ENCODE measurements around the gene RBM45. TPM values are rescaled to one million over a fixed set of nuclear protein-coding genes. Genes with fewer than 3 reads are reported as not detected.
"Not testable (repeated sequence)": the region's sequence is repeated elsewhere in the genome, so short reads cannot be mapped to it uniquely, and the experiment has no call there.

RBM45 gene
- total RNA-seq, 1 experiment from 2014 or later = 20.3 TPM

- no peak for DNase-seq (ENCODE audit: low read depth)
Measured at GRCh38 chr2:178106053-178106452, 6.2 kb upstream of the RBM45 start.

DNA sequence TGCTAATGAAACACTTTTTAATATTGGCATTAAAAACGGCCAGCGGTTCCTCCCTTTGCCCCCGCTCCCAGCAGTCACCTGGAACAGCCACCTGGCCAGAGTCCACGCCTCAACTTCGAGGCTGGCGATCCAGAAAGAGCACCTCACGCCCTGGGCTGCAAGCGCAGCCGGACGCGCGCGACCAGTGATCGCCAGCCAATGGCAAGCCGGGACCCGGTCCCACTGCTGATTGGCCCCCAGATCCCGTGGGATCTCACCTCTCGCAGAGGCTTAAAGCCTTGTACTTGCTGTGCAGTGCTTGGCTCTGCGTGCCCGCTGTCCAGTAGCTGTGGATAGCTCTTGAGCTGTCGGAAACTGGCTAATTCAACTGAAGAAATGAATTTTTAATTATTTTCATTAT lies 4.1 kb upstream of the RBM45 start:
- no peak for DNase-seq (ENCODE audit: low read depth)

DNA sequence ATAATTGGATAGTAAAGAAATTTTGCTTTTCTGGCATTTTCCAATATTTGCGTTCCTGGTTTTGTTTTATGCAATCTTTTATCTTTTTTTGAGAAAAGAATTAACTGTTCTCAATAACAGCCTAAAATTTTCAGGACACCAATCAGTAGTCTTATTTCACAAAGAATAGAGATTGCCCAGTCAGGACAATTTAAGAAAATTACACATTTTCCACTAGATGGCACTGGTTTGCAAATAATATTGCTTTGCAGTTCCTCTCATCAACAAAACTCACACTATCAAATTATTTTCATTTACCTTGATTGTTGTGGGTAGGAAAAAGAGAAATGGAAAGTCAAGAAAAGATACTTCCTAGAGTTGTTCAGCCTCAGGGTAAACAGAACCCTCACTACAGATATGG lies 2.4 kb upstream of the RBM45 start:
- peak; percentile 52 for DNase-seq (ENCODE audit: low read depth)

GRCh38 chr2:178110681-178111080 lies 1.6 kb upstream of the RBM45 start:
- DNase-seq (ENCODE audit: low read depth) = no peak

- DNase-seq (ENCODE audit: low read depth) = no peak
Measured at GRCh38 chr2:178111743-178112142, 494 bp upstream of the RBM45 start.

DNA sequence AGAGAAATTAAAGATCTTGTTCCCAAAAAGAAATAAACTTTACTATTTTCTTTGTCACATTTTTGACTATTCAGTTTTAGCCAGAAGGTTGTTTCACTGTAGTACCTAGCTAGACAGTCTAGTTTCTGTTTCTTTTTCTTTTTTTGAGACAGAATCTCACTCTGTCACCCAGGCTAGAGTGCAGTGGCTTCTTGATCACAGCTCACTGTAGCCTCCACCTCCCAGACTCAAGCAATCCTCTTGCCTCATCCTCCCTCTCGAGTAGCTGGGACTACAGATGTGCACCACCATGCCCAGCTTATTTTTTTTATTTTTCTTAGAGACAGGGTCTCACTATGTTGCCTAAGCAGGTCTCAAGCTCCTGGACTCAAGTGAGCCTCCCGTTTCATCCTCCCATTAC lies 2.2 kb downstream of the RBM45 start:
- no peak for DNase-seq (ENCODE audit: low read depth)

DNA sequence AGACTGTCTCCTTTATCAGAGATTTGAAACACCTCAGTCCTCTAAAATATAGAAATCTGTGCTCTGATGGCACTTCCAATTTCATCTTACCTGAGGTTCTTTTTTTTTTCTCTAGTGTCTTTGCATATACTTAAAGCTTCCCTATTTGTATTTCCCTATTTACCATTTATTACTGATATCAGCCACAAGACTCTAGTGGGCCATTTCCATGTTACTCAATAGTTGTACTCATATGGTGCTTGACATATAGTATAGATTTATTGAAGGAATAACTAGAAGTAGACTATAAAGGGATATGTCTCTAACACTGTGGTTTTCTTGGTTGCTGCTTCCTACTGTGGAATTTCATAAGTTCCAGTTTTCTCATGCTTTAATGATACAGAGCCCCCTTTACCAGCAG lies 3.0 kb downstream of the RBM45 start:
- no peak for DNase-seq (ENCODE audit: low read depth)

- DNase-seq (ENCODE audit: low read depth) = no peak
Measured at GRCh38 chr2:178117725-178118124, 5.5 kb downstream of the RBM45 start.

DNA sequence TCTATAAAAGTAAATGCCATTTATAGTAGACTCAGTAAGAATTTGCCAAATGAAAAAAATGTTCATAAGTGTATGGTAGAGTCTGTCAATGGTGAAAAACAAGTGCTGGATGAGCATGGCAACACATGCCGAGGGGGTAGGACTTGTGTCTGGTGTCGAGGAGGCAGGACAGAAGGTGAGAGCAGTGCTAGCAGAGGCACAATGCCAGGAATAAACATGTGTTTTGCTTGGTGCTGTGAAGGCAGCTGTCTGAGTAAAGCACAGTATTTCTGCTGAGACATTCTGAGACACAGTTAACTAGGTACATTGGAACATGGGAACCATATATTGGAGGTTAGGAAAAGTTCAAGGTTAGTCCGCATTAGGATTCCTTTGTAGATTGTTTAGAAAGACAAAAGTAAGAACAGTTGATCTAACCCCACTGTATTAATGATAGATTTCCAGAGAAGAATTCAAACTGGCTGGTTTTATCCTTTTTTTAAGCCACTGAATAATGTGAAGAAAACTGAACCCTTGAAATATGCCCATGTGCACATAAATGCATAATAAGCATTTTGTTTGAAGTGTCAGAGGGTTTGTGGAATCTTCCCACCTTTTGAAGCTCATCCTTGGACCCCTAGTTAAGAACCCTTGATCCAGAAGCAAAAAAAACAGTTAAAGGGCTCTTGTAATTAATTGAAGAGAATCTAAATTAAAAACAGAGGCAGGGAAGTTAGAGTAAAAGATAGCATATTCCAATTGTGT lies 7.1 kb downstream of the RBM45 start:
- no peak for DNase-seq (ENCODE audit: low read depth)

- no peak for DNase-seq (ENCODE audit: low read depth)
Measured at GRCh38 chr2:178123163-178123562, 10.9 kb downstream of the RBM45 start.

DNA sequence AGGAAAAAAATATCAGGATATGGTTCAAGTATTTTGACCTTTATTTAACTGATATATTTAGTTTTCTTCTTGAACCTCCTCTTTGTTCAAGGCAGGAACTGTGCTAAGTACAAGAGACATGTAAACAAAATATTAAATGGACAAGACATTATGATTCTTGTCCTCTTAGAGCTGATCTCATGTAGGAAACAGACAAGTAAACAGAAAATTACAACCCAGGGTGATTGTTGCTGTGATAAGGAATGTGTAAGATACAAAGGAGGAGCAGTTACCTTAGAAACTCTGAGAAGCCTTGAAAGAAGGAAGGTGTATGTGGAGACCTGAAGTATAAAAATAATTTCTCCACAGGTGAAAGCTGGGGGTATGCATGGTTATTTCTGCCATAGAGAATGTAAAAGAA lies 12.9 kb downstream of the RBM45 start:
- no peak for DNase-seq (ENCODE audit: low read depth)

DNA sequence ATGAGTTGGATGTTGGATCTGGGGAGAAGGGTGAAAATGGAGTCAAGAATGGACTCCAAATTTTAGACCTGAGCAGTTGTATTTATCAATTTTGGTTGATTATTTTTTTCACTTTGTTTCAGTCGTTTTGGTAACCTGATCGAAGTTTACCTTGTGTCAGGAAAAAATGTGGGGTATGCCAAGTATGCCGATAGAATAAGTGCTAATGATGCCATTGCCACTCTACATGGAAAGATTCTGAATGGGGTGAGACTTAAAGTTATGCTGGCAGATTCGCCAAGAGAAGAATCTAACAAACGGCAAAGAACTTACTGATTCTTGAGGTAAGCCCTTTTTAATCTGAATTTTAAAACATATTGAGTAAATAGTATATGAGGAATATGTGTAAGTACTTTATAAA lies 13.6 kb downstream of the RBM45 start:
- DNase-seq (ENCODE audit: low read depth) = no peak

DNA sequence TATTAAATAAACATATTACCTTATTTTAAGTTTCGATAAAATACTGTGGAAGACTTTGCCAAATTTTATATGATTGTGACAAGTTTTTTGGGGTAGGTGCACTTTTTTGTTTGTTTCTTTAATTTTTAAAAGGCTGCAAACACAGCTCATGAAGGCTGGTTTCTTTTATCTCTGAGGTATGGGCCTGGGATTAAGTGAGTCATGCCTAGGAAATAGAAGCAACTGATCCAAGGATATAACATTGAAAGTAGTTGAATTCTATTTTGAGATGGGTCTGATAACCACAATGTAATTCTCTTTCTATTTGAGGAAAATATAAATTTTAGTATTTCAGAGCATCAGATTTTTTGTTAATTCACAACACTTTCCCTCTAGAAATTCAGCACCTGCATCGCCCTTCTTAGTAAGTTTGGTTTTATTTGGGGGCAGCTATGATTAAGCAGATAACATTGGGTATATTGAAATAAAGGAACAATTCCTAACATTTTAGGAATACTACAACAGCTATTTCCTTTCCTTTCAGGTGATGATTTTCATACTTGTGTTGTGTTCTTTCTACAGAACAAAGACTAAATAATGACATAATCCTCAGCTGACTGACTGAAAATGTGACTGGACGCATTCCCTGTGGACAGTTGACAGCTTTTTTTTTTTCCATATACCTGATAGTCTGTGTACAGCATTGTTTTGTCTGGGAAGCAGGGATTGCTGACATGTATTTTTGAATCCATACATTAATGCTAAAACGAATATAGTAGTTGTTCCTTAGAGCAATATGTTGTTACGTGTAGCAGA lies 16.8 kb downstream of the RBM45 start:
- DNase-seq (ENCODE audit: low read depth) = no peak

DNA sequence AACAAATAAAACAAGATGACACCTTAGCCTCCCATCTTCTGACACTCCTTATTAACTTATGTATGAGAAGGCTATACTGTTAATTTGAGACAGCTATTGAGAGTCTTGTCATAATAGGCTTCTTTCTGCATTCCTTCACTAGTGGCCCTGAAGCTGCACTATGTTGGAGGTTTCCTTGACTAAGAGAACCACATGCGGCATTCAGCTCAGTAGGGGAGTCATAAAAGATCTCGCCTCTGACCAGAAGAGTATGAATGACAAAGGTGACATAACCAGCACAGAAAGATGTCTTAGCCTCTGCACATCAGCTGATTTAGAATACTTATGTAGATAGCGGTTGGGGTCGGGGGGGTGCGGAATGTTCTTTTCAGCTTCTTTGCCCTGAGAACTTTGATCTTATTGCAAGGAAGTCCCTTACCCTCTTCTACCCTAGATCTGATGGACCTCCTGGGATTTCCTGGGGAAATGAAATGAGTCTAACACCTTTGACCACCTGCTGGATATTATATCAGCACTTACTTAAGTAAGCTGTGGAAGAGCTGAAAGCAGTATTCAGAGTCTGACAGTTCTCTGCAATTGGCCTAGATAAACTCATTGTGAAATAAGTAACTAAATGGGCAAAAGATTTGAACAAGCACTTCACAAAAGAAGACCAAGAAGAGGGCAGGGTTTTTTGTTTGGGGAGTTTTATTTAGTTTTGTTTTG lies 24.2 kb downstream of the RBM45 start:
- DNase-seq (ENCODE audit: low read depth) = no peak

DNA sequence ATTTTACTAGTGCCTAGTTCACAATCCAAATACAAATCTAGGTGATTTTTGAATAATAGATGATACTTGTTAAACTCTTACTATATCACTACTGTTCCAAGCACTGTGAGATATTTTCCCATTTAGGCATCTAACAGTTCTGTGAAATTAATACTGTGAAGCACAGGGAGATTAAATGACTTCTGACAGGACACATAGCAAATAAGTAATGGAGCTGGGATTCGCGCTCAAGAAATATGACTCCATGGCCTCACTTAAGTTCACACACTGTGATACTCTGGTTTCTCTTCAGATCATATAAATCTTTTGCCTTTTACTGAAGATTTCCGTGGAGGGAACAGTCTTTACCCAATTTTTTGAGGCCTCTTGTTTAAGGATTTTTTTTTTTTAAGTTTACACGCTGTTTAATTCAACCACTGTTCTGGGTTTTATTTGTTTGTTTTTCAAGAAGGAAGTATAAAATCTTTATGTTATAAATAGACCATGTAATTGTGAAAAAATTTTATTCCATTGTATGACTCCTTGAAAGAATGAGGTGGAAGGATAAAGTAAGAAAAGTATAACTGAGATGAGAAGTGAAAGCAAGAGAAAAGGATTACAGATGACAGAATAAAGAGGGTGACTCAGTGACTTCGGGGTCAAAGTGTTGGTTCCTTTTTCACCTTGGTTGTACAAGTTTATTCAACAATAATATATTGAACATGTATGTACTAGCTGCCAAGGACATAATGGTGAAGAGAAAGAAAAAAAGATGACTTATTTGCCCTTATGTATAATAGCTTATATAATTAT lies 30.2 kb downstream of the RBM45 start:
- peak; percentile 27 for DNase-seq (ENCODE audit: low read depth)

GRCh38 chr2:178143481-178143880 lies 31.2 kb downstream of the RBM45 start:
- no peak for DNase-seq (ENCODE audit: low read depth)

DNA sequence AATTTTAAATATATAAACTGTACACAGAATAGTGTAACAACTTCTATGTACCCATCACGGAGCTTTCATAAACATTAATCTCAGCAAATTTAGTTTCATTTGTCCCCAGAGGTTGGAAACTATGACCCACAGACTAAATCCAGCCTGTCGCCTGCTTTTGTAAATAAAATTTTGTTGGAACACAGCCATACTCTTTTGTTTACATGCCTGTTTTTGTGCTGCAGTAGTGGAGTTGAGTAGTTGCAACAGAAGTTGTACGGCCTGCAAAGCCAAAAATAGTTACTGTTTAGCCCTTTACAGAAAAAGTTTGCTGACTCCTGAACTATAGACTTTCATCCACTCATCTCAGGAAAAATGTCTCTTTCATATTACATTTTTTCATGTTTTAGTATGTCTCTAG lies 39.8 kb downstream of the RBM45 start:
- peak; percentile 47 for DNase-seq (ENCODE audit: low read depth)

- no peak for DNase-seq (ENCODE audit: low read depth)
Measured at GRCh38 chr2:178152542-178152941, 40.3 kb downstream of the RBM45 start.

DNA sequence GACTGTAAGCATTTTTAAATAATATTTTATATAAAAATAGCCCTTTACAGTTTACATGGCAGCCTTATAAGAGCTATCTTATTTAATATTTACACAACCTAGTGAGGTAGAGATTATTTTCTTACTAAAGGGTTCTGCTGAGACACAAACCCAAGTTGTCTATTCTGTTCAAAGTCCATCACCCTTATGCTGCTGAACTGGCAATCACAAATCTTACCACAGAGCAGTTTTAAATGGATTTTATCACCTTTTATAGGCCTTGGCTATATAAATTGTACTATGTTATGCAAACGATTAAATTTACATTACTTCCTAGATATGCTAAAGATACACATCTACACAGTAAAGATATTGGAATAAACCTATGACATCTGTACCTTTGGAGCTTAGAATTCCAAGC lies 40.7 kb downstream of the RBM45 start:
- no peak for DNase-seq (ENCODE audit: low read depth)

- not testable (repeated sequence) for DNase-seq (ENCODE audit: low read depth)
Measured at GRCh38 chr2:178153878-178154277, 41.6 kb downstream of the RBM45 start.

- no peak for DNase-seq (ENCODE audit: low read depth)
Measured at GRCh38 chr2:178155524-178155923, 43.3 kb downstream of the RBM45 start.

- DNase-seq (ENCODE audit: low read depth) = no peak
Measured at GRCh38 chr2:178157574-178157973, 45.3 kb downstream of the RBM45 start.
